IMR-90 (cell line): ENCODE results near the gene KRTAP20-1. TPM values are rescaled to one million over a fixed set of nuclear protein-coding genes. Genes with fewer than 3 reads are reported as not detected.

Source experiments
- ATAC-seq: fragments of 200-7000 bp; cut with Tn5 transposase; 2 replicates; pipeline ENCODE4 v1.9.1; 2020; ENCODE audit warnings: low read depth, mild to moderate bottlenecking, moderate library complexity
- BruUV-seq: library from RNA; stranded (reverse); fragments of 400-500 nt; replicated peaks from 2 replicates; lab custom pipeline; 2021; lab: Mats Ljungman, UMichigan
- CTCF ChIA-PET: fragments of 300-600 bp; formaldehyde crosslinking; extraction: SDS; loops from one replicate; lab custom pipeline; 2021; ENCODE audit warnings: antibody characterized with exemption; lab: Yijun Ruan, JAX
- POLR2A ChIA-PET: fragments of 300-600 bp; sonication (Branson Sonifier 250); formaldehyde crosslinking; loops from one replicate; lab custom pipeline; 2022; ENCODE audit warnings: antibody characterized with exemption; ENCODE audit not compliant: unreplicated experiment; lab: Charles Lee
- DNase-seq: peaks from one replicate; pipeline ENCODE4 v3.0.0; 2013
- H2AFZ ChIP-seq: replicated peaks from 2 replicates; pipeline ENCODE3; 2013; ENCODE audit warnings: low read length, mild to moderate bottlenecking; ENCODE audit not compliant: poor library complexity
- H2AK5ac ChIP-seq: 2 replicates; pipeline ENCODE4 v1.6.1; 2013; ENCODE audit warnings: low read depth, low read length, inconsistent platforms
- H2AK9ac ChIP-seq: replicated peaks from 2 replicates; pipeline ENCODE3; 2013; ENCODE audit warnings: mild to moderate bottlenecking, low read depth, low read length, moderate library complexity; ENCODE audit not compliant: poor library complexity
- H2BK120ac ChIP-seq: 2 replicates; pipeline ENCODE4 v1.6.1; 2013; ENCODE audit warnings: low read depth, low read length, inconsistent platforms
- H2BK15ac ChIP-seq: 3 replicates; pipeline ENCODE4 v1.6.1; 2013; ENCODE audit warnings: low read depth, low read length, inconsistent platforms
- H2BK20ac ChIP-seq: 2 replicates; pipeline ENCODE4 v1.6.1; 2013; ENCODE audit warnings: low read depth, mild to moderate bottlenecking, inconsistent platforms, low read length, moderate library complexity
- H2BK5ac ChIP-seq: 2 replicates; pipeline ENCODE4 v1.6.1; 2013; ENCODE audit warnings: mild to moderate bottlenecking, low read depth, low read length, inconsistent platforms; ENCODE audit not compliant: poor library complexity, severe bottlenecking
- H3K14ac ChIP-seq: replicated peaks from 2 replicates; pipeline ENCODE4 v1.6.1; 2013; ENCODE audit warnings: low read depth, low read length, inconsistent platforms
- H3K18ac ChIP-seq: 2 replicates; pipeline ENCODE4 v1.6.1; 2013; ENCODE audit warnings: low read depth, low read length, control low read depth
- H3K23ac ChIP-seq: 2 replicates; pipeline ENCODE4 v1.6.1; 2013; ENCODE audit warnings: low read depth, low read length, inconsistent platforms
- H3K27ac ChIP-seq: 2 replicates; pipeline ENCODE4 v1.5.1; 2013; ENCODE audit warnings: mild to moderate bottlenecking, control low read depth, low read length; ENCODE audit not compliant: insufficient read depth
- H3K27me3 ChIP-seq: 2 replicates; pipeline ENCODE4 v1.6.1; 2013; ENCODE audit warnings: low read length; ENCODE audit not compliant: control insufficient read depth, insufficient read depth
- H3K36me3 ChIP-seq: 2 replicates; pipeline ENCODE4 v1.6.1; 2013; ENCODE audit warnings: low read length, mixed read lengths; ENCODE audit not compliant: control insufficient read depth, insufficient read depth
- H3K4ac ChIP-seq: 2 replicates; pipeline ENCODE4 v1.6.1; 2013; ENCODE audit warnings: low read depth, low read length, inconsistent platforms
- H3K4me1 ChIP-seq: 2 replicates; pipeline ENCODE4 v1.6.1; 2013; ENCODE audit warnings: low read length, mixed read lengths; ENCODE audit not compliant: control insufficient read depth, insufficient read depth
- H3K4me2 ChIP-seq: 2 replicates; pipeline ENCODE4 v1.6.1; 2013; ENCODE audit warnings: low read depth, mild to moderate bottlenecking, control low read depth, low read length, moderate library complexity
- H3K4me3 ChIP-seq: 2 replicates; pipeline ENCODE4 v1.5.1; 2013; ENCODE audit warnings: low read depth, mild to moderate bottlenecking, control low read depth, low read length, moderate library complexity; ENCODE audit not compliant: insufficient read depth
- H3K56ac ChIP-seq: 2 replicates; pipeline ENCODE4 v1.6.1; 2013; ENCODE audit warnings: low read length, inconsistent platforms; ENCODE audit not compliant: insufficient read depth; ENCODE audit errors: extremely low read depth
- H3K79me1 ChIP-seq, 2 experiments: 2 replicates each; pipeline ENCODE4 v1.6.1; 2013; ENCODE audit warnings: low read length in 2 of 2, inconsistent platforms in 1 of 2, low read depth in 1 of 2
- H3K9ac ChIP-seq: 2 replicates; pipeline ENCODE4 v1.6.1; 2013; ENCODE audit warnings: low read depth, low read length, control low read depth
- H3K9me1 ChIP-seq: 2 replicates; pipeline ENCODE4 v1.6.1; 2013; ENCODE audit warnings: low read length, inconsistent platforms; ENCODE audit not compliant: insufficient read depth
- H3K9me3 ChIP-seq: 2 replicates; pipeline ENCODE4 v1.6.1; 2013; ENCODE audit warnings: low read length; ENCODE audit not compliant: control insufficient read depth, insufficient read depth
- H4K20me1 ChIP-seq: 2 replicates; pipeline ENCODE4 v1.6.1; 2013; ENCODE audit warnings: low read length, inconsistent platforms; ENCODE audit not compliant: insufficient read depth
- H4K5ac ChIP-seq: 2 replicates; pipeline ENCODE4 v1.6.1; 2013; ENCODE audit warnings: mild to moderate bottlenecking, low read depth, low read length, control low read depth
- H4K8ac ChIP-seq, 2 experiments: 2 replicates each; pipeline ENCODE4 v1.6.1; 2013; ENCODE audit warnings: low read depth in 2 of 2, low read length in 2 of 2, control low read depth in 1 of 2, inconsistent platforms in 1 of 2
- H4K91ac ChIP-seq: 2 replicates; pipeline ENCODE4 v1.6.1; 2013; ENCODE audit warnings: low read depth, low read length, inconsistent platforms; ENCODE audit not compliant: insufficient read depth
- BHLHE40 ChIP-seq: fragments of 150-350 bp; IDR thresholded peaks from 2 replicates; pipeline ENCODE4 v1.6.1; 2016; ENCODE audit warnings: mild to moderate bottlenecking, low read depth, low read length
- CEBPB ChIP-seq: IDR thresholded peaks from 2 replicates; pipeline ENCODE4 v1.6.1; 2012; ENCODE audit warnings: low read depth, low read length, improper control_type of control experiment
- CHD1 ChIP-seq: IDR thresholded peaks from 2 replicates; pipeline ENCODE4 v1.6.1; 2012; ENCODE audit warnings: low read depth, low read length, improper control_type of control experiment
- CTCF ChIP-seq: conservative IDR thresholded peaks from 2 replicates; pipeline ENCODE4 v1.5.1; 2012; ENCODE audit warnings: mild to moderate bottlenecking, low read depth, low read length, improper control_type of control experiment
- FOS ChIP-seq: fragments of 150-350 bp; IDR thresholded peaks from 2 replicates; pipeline ENCODE4 v1.6.1; 2016; ENCODE audit warnings: low read depth, low read length
- MAFK ChIP-seq: IDR thresholded peaks from 2 replicates; pipeline ENCODE4 v1.6.1; 2012; ENCODE audit warnings: low read depth, low read length, improper control_type of control experiment
- MAZ ChIP-seq: IDR thresholded peaks from 2 replicates; pipeline ENCODE4 v1.6.1; 2012; ENCODE audit warnings: low read depth, mild to moderate bottlenecking, low read length, improper control_type of control experiment, moderate library complexity, borderline replicate concordance
- MXI1 ChIP-seq: IDR thresholded peaks from 2 replicates; pipeline ENCODE4 v1.6.1; 2012; ENCODE audit warnings: low read depth, mild to moderate bottlenecking, low read length, moderate library complexity, borderline replicate concordance
- NFE2L2 ChIP-seq: fragments of 150-350 bp; IDR thresholded peaks from 2 replicates; pipeline ENCODE4 v1.6.1; 2016; ENCODE audit warnings: low read depth, mild to moderate bottlenecking, low read length
- POLR2A ChIP-seq: IDR thresholded peaks from 2 replicates; pipeline ENCODE4 v1.6.1; 2012; ENCODE audit warnings: mild to moderate bottlenecking, low read depth, low read length
- RAD21 ChIP-seq: IDR thresholded peaks from 2 replicates; pipeline ENCODE4 v1.6.1; 2012; ENCODE audit warnings: low read length, improper control_type of control experiment
- RCOR1 ChIP-seq: IDR thresholded peaks from 2 replicates; pipeline ENCODE4 v1.6.1; 2012; ENCODE audit warnings: mild to moderate bottlenecking, low read length, improper control_type of control experiment; ENCODE audit not compliant: insufficient replicate concordance
- RFX5 ChIP-seq: IDR thresholded peaks from 2 replicates; pipeline ENCODE4 v1.8.0; 2012; ENCODE audit warnings: low read depth, mild to moderate bottlenecking, low read length, moderate library complexity
- SMC3 ChIP-seq: fragments of 150-350 bp; IDR thresholded peaks from 2 replicates; pipeline ENCODE4 v1.6.1; 2016; ENCODE audit warnings: low read depth, mild to moderate bottlenecking, antibody characterized with exemption, low read length, moderate library complexity
- dilution Hi-C: fragments of 300-500 bp; cut with HindIII; formaldehyde crosslinking; loops from one replicate; pipeline ENCODE4 v1.14.3; 2018; ENCODE audit warnings: low sequenced_read_pairs; ENCODE audit not compliant: unreplicated experiment
- in situ Hi-C: fragments of 300-500 bp; cut with MboI; formaldehyde crosslinking; loops from 3 replicates; pipeline ENCODE4 v1.14.3; 2019; ENCODE audit warnings: low sequenced_read_pairs, inconsistent platforms, mixed read lengths
- intact Hi-C: fragments of 100-400 bp; cut with micrococcal nuclease; formaldehyde crosslinking; loops from 2 replicates; pipeline ENCODE4 v1.10.0; 2022
- polyA plus RNA-seq, 3 experiments: library from polyadenylated mRNA; depleted of rRNA; stranded (reverse); fragments of >200 nt; gene quantifications; 2 replicates each; pipeline ENCODE4 v1.2.3, GENCODE V29; 2012; ENCODE audit warnings: low replicate concordance in 1 of 3
- total RNA-seq: library from RNA; depleted of rRNA; stranded (reverse); fragments of >200 nt; gene quantifications from 2 replicates; pipeline ENCODE4 v1.2.3, GENCODE V29; 2012
- TF ChIP-seq, protein P1 (sequence below): fragments of 150-350 bp; IDR thresholded peaks from 2 replicates; pipeline ENCODE4 v1.6.1; 2017; ENCODE audit warnings: mild to moderate bottlenecking, antibody characterized with exemption, low read length, low read depth
- TF ChIP-seq, protein P2 (sequence below): fragments of 150-350 bp; IDR thresholded peaks from 2 replicates; pipeline ENCODE4 v1.6.1; 2016; ENCODE audit warnings: low read depth, mild to moderate bottlenecking, low read length, moderate library complexity, borderline replicate concordance

The KRTAP20-1 gene
- total and polyA plus RNA-seq, 2 of the 4 experiments (the other 2 are of a cell fraction), result not detected

DNA sequence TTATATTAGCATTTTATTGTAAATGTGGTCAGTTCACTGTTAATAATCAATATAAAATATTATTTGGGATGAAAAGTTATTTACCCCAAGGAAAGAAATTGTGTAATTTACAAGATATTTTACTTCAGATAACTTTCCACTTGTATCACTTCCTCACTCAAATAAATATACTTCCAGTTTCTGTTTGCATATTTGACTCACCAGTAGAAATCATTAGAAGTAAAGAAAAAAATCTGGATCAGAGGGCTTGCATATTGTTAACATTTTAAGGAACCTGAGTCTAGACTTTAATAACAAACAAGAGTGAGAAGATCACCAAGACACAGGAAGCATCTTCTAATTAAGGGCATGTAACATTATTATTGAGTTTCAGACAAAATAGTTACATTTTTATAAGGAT lies 3.9 kb downstream of the KRTAP20-1 start:
- no peak for ATAC-seq
- CTCF ChIA-PET, result no interaction called here
- BruUV-seq, result no TSS peak

More for the DNA sequence above, 3.9 kb downstream of the KRTAP20-1 start:
- H3K9me3 ChIP-seq, result peaks cover 15% of the 10 kb centered on the region
- H3K9ac ChIP-seq, result no peak overlapping the region
- in situ Hi-C loops, result no loop called here
- no peak overlapping the region for H2AK5ac ChIP-seq
- H3K36me3 ChIP-seq, result no peaks in the 10 kb centered on the region
- no peak overlapping the region for H4K8ac ChIP-seq
- no peak overlapping the region for H3K4ac ChIP-seq
- no peaks in the 10 kb centered on the region for H3K79me1 ChIP-seq
- POLR2A ChIA-PET, result no interaction called here
- H4K91ac ChIP-seq, result no peak overlapping the region
- no peak overlapping the region for H2AFZ ChIP-seq
- H3K4me1 ChIP-seq, result no peaks in the 10 kb centered on the region
- TF ChIP-seq BHLHE40, result no peak
- no peak for TF ChIP-seq NFE2L2
- TF ChIP-seq, protein P1, sequence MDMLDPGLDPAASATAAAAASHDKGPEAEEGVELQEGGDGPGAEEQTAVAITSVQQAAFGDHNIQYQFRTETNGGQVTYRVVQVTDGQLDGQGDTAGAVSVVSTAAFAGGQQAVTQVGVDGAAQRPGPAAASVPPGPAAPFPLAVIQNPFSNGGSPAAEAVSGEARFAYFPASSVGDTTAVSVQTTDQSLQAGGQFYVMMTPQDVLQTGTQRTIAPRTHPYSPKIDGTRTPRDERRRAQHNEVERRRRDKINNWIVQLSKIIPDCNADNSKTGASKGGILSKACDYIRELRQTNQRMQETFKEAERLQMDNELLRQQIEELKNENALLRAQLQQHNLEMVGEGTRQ, result no peak
- no peak for TF ChIP-seq CHD1
- no peak for TF ChIP-seq RCOR1
- TF ChIP-seq CTCF, result no peak
- TF ChIP-seq FOS, result no peak
- no peak for TF ChIP-seq MXI1
- TF ChIP-seq, protein P2, sequence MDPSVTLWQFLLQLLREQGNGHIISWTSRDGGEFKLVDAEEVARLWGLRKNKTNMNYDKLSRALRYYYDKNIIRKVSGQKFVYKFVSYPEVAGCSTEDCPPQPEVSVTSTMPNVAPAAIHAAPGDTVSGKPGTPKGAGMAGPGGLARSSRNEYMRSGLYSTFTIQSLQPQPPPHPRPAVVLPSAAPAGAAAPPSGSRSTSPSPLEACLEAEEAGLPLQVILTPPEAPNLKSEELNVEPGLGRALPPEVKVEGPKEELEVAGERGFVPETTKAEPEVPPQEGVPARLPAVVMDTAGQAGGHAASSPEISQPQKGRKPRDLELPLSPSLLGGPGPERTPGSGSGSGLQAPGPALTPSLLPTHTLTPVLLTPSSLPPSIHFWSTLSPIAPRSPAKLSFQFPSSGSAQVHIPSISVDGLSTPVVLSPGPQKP, result no peak
- no peak for TF ChIP-seq MAZ
- TF ChIP-seq SMC3, result no peak
- TF ChIP-seq MAFK, result no peak
- TF ChIP-seq CEBPB, result no peak
- no peak for TF ChIP-seq POLR2A
- TF ChIP-seq RAD21, result no peak
- TF ChIP-seq RFX5, result no peak
- dilution Hi-C loops, result no loop called here
- no peak overlapping the region for H3K4me3 ChIP-seq
- DNase-seq, result no peak
- no peaks in the 10 kb centered on the region for H3K27me3 ChIP-seq
- H2BK5ac ChIP-seq, result no peak overlapping the region
- no peaks in the 10 kb centered on the region for H4K20me1 ChIP-seq
- H2AK9ac ChIP-seq, result no peak overlapping the region
- no peak overlapping the region for H2BK15ac ChIP-seq
- no peak overlapping the region for H4K5ac ChIP-seq
- intact Hi-C loops, result no loop called here
- no peak overlapping the region for H2BK20ac ChIP-seq
- H2BK120ac ChIP-seq, result no peak overlapping the region
- H3K9me1 ChIP-seq, result no peaks in the 10 kb centered on the region
- no peak overlapping the region for H3K56ac ChIP-seq
- H3K23ac ChIP-seq, result no peak overlapping the region
- H3K27ac ChIP-seq, result no peak overlapping the region
- no peak overlapping the region for H3K18ac ChIP-seq
- H3K4me2 ChIP-seq, result no peak overlapping the region
- H3K14ac ChIP-seq, result no peak overlapping the region
